ENCODE results near the gene HK3.

HK3 gene

DNA sequence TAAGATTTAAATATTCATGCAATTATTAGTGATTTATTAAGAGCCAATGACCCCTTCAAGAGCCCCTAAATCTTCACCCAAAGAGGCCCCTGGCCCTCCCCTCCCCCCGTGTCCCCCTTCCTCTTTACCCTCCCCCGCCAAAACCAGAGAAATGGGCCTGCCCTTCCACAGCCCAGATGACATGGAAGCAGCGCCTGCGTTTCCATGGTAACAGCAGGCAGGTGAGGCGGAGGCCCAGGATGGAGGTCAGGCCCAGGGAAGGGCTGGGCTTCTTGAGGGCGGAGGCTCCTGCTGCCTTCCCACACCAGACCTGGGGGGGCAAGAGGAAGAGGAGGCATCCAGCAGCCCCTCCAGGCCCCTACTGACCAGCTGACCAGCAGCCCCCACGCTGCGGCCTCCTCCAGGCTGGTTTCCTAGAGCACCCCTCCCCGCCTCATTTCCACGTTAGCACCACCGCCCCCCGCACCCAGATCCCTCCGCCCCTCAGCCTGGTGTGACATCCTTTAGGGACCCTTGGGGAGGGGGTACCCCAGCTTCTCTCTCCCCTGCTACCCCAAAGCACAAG, 51.3 kb downstream of the HK3 start:
- no peak for DNase-seq

DNA sequence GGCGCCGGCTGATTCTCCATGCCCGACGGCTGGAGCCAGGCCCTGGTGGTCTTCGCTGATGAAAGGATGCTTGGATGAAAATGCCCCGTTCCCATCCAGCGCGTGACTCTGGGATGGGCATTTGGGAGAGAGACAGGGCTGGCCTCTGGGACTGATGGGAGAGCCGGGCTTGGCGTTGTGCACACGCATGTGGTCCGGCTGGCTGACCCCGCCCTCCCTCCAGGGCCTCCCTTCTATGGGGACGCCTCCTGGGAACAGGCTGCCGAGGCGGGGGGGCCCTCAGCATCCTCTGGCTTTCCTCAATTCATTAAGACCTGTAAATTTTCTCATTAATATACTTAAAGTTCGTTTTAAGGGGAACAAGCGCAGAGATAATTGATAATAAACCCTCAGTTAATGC, 52.0 kb downstream of the HK3 start:
- no peak for DNase-seq

DNA sequence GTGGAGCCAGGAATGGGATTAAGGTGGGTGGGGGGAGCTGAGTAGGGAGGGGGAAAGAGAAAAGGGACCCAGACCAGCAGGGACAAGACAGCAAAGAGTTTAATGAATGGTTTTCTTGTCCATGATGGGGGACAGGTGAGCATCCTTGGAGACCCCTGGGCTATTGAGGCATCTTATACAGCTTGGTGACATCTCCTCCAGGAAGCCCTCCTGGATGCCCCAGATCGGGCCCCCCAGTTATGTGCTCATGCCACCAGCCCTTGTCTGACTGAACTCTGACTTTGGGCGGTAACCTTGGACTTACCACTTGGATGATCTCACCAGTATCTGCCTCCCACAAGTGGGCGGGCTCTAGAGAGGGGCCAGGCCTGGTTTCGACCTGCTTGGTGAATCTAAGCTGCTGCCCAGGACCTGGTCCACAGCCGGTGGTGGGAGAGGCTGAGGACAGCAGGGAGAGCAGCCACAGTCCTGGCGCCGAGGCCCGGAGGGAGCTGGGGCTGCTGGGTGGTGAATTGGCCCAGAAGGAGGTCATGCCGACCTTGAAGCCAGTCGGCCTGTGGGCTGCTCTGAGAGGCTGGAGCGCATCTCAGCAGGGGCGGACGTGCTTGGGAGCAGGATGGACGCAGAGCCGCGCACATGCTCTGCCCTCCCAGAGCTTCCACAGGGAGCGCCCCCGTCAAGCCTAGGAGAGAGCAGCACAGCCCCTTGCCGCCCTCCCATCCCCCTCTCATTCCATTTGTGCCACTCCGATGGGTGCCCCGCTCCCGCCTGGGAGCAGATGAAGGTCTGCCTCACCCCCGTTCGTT, 52.6 kb downstream of the HK3 start:
- peak; percentile 26 for DNase-seq

DNA sequence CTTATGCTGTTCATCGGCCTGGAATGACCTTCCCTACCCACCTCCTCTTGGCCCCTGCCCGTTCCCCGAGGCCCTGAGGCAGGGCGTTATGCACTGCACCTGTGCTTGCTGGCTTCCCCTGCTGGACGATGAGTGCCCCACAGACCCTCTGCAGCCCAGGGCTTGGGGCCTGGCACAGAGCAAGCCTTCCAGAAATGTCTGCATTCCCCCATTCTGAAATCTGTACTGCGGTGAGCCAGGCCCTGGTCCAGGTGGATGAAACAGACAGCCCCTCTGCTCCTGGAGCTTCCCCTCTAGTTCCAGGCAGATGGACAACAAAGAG, 53.8 kb downstream of the HK3 start:
- no peak for DNase-seq

DNA sequence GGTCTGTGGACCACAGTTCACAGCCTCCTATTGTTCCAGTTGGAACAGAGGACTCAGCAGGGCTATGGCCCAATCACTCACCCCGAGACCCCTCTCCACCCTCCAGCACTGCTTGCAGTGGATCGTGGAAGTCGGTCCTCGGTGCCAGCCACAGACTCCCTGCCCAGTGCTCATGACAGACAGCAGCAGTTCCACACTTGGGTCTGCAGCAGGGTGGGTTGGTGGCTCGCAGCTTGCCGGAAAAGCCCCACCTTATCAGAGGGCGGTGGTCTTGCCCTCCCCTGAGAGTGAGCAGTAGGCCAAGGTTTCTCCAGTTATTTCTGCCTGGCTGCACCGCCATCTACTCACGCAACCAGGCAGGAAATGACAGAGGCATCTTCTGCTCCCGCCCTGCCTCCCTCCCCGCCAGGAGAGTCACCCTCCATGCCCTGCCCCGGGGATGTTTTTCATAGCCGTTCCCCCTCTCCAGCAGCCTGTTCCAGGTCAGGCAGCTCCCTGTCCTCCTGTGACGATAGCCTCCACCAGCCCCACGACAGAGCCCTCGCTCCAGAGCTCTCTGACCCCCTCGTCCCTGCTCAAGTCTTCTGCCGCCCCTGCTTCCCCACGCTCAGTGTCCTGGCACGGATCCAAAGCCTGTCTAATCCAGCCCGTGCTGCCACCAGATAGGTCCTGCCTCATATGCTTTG, 54.3 kb downstream of the HK3 start:
- peak; percentile 94 for DNase-seq

DNA sequence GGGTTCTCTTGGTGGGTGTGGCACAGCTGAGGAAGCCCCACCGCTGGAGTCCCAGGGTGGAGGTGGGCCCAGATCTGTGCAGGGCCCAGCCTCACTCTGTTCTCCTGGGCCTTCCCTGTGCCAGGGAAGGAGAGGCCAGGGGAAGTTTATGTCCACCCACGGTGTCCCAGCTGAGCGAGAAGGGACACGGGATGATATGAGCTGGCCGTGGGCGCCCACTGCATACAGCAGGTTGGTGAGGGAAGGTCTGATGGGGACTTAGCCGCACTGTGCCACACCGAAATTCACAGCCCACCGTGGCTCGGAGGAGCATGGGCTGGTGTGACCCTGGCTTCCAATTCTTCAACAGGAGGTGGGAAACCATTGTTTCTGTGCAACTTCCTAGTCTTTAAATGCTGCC, 54.9 kb downstream of the HK3 start:
- DNase-seq = no peak

DNA sequence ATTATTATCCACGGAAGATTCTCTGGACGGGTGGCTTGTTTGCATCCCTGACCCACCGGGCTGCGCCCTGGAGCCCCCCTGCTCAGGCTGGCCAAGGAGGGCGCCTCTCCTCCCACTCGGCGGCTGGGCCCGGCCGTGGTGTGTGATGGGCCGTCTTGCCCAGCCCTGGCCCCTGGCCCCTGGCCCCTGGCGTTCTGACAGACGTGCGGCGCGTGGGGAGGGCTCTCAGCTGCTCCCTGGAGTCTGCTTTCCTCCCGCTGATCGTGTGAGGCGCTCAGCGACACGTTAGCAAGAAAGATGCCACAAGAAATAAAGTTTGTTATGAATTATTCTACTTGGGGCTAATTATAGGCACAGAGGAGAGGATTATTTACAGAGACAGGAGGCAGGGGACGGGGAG, 55.5 kb downstream of the HK3 start:
- peak; percentile 50 for DNase-seq

DNA sequence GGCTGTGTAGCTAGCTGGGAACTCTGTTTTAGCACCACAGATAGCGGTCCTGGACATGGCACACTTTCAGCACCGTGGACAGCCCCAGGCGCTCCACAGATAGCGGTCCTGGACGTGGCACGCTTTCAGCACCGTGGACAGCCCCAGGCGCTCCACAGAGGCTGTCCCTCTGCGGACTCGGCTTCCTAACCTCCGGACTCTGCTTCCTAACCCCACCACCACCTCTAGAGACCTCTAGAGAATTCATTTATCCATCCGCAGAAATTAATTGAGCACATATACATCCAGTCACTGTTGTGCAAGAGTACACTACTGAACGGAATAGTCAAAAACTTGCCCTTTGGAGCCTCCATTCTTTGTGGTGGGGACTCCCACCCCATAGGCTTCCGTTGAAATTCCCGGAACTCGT, 61.4 kb downstream of the HK3 start:
- no peak for DNase-seq

DNA sequence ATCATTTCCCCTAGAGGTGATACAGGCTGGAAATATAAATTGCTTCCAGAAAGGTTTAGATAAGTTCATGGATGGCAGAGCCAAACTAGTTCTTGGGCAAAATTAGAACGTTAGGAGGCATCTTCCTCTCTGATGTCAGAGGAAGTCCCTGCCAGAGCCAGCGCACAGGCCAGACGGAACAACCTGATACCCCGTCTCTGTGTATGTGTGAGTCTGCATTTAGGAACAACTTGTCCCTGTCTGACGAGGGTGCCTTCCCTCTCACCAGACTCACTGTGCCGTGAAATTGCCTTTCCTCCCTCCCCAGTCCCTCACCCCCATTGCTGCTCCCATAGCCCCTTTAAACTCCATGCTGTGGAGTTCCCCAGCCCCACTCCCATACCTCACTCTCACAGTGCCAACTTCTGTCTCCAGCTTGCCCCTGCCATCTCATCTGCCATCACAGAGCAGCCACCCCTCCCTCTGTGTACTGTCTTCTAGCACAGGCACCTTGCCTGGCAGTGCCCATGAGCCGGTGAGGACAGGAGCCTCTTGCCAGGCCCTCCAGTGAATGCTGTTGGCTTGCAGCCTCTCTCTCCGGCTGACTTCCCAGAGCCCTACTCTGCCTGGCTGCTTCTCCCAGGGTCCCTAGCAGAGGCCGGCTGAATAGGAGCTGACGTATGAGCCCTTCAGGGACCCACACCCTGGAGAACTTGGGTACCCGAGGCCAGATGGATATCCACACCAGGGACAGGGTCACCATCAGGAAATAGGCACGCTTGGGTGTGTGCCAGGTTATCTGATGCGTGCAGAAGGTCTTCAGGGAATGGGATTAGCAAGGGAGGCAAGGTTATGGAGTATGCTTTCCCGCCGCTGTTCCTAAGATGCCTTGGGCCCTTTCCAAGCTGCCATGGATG, 62.1 kb downstream of the HK3 start:
- DNase-seq = peak; percentile 80

DNA sequence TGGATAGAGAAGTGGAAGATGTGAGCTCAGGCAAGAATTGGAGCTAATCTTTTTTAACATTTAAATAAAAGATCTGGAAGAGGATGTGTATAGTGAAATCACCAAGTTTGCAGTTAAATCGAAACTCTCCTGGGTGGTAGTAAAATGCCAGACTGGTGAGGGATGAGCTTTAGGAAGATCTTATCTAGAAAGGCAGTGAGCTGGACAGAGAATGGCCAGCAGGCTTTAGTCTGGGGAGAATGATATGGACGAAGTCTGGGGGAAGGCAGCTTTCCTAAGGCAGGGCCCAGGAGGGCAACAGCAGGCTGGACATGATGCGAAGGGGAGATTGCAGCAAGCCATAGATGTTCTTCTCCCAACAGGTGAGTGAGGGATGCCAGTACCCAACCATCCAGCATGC, 63.2 kb downstream of the HK3 start:
- DNase-seq = no peak

DNA sequence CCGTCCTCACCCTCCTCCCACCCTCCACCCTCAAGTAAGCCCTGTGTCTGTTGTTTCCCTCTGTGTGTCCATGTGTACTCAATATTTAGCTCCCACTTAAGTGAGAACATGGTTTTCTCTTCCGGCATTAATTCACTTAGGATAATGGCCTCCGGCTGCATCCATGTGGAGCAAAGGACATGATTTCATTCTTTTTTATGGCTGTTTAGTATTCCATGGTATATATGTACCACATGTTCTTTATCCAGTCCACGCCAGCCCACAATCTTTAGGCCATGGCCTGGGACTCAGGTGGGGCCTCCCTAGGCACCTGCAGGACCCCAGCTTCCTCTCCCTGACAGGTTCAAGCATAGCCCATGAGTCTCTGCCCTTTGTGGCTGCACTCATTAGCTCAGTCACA, 65.9 kb downstream of the HK3 start:
- no peak for DNase-seq

DNA sequence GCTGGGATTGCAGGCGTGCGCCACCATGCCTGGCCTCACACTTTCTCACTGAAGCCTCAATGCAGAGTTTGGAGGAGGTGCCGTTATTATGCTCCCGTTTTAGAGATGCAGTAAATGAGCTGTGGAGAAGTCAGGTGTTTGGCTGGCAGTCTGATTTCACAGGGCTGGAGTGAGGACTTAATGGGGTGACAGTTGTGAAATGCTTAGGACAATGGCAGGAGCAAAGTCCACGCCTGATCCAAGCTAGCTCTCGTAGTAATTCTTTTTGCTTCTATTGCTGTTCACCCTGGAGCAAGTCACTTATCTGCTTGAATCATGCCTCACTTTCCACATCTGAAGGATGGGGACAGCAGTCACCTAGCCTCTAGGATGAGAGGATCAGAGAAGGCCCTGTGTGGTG, 67.0 kb downstream of the HK3 start:
- no peak for DNase-seq

DNA sequence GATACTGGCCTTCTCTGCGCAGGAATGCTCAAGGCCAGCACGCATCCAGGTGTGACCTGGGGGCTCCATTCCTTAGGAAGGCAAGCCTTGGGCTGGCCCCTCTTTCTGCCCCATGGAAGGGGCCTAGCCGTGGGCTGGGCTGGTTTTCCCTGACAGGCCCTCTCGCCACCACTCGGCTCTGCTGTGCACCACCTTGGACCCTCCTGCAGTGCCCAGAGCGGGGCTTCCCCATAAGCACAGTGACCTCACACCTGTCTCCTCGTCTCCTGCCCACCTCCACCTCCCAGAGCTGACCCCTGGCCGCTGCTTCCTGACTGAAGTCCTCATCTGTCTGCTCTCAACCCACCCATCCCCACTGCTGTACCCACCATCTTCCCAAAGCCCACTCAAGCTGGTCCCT, 67.7 kb downstream of the HK3 start:
- DNase-seq = no peak

DNA sequence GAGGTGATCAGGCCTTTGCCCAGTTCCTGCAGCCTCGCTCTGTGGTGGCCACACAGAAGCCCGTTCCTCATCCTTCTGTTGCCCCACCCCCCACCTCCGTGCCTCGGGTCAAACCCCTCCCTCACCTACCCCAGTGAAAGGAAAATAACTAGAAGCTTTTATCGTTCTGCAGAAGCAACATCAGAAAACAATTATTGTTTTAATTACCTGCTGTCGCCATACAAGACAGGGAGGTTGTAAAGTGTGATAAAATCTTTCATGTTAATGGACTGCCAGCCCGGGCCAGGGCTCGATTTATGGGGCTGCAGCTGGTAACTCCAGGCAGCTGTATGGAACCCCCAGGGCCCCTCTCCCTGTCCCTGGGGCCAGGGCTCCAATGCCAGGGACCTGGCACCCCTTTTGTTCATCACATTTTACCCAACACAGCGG, 68.1 kb downstream of the HK3 start:
- no peak for DNase-seq
